Measurements from ENCODE around the gene KCNIP4. TPM values are rescaled to one million over a fixed set of nuclear protein-coding genes. Genes with fewer than 3 reads are reported as not detected.
A peak's percentile ranks its signal among the peaks of the same experiment; 100 is the strongest.

KCNIP4 gene
- total and polyA plus RNA-seq, 2 donors (not counting 3 experiments of a cell fraction or from before 2014, with no cell fraction given), result not detected

GRCh38 chr4:20773144-20773997 lies 1175.2 kb downstream of the KCNIP4 start:
- BruUV-seq (replicated peaks), result no TSS peak
- intact Hi-C loops (cut with micrococcal nuclease), result loop anchor here (1.0 to 10.0 kb wide), 6 partner anchors 161 to 996 kb away; no protein-coding TSS in a partner anchor
- FAIRE-seq, result peak; percentile 88

More at GRCh38 chr4:20773144-20773997, 1175.2 kb downstream of the KCNIP4 start:
- no peaks in the 10 kb centered on the region for H3K79me2 ChIP-seq (ENCODE audit: control insufficient read depth, insufficient read depth, low read length)
- H3K4me2 ChIP-seq (ENCODE audit: insufficient read depth, low read length), result no peak overlapping the region
- dilution Hi-C loops (cut with MboI; ENCODE audit: extremely low pct_ligation_motif_present, low sequenced_read_pairs), result no loop called here
- H3K27ac ChIP-seq (ENCODE audit: insufficient read depth, low read depth, low read length), result peak overlapping the region; percentile 1
- no peak overlapping the region for H3K4me3 ChIP-seq (replicated peaks in 1 of 3; ENCODE audit: insufficient read depth in 1 of 3, low read depth in 1 of 3, low read length in 3 of 3)
- H3K4me1 ChIP-seq (ENCODE audit: control insufficient read depth, extremely low read depth, insufficient read depth, low read length), result peaks cover 15% of the 10 kb centered on the region
- TF ChIP-seq GATA2 (IDR thresholded peaks at IDR 0.05; ENCODE audit: insufficient read depth, insufficient read length, low read depth, low read length) (no peak), CTCF (IDR thresholded peaks at IDR 0.05; ENCODE audit: extremely low read depth in 1 of 2, insufficient read depth in 1 of 2, low read depth in 1 of 2, low read length in 2 of 2) (peak; percentile 63 to 72), MAX (IDR thresholded peaks at IDR 0.05; ENCODE audit: insufficient read depth, insufficient read length) (no peak)
- H3K9me3 ChIP-seq (replicated peaks; ENCODE audit: control insufficient read depth, insufficient read depth, low read length), result no peaks in the 10 kb centered on the region
- H3K9me1 ChIP-seq (replicated peaks; ENCODE audit: control insufficient read depth, extremely low read depth, insufficient read depth, low read length), result no peaks in the 10 kb centered on the region
- ChIA-PET POLR2A (no interaction called here), CTCF (interaction anchor here (0.6 to 6.4 kb wide), 82 partner anchors 9 to 995 kb away, joined by 3 to 133 read pairs (median 4); no protein-coding TSS in a partner anchor)
- H3K9ac ChIP-seq (replicated peaks; ENCODE audit: extremely low read depth, insufficient read depth, low read length), result peak overlapping the region; percentile 32
- no peaks in the 10 kb centered on the region for H3K27me3 ChIP-seq (ENCODE audit: control insufficient read depth in 2 of 2, insufficient read depth in 2 of 2, low read length in 2 of 2)
- no peaks in the 10 kb centered on the region for H3K36me3 ChIP-seq (ENCODE audit: control insufficient read depth in 2 of 2, extremely low read depth in 1 of 2, insufficient read depth in 2 of 2, low read length in 2 of 2)
- peak overlapping the region; percentile 96 for H2AFZ ChIP-seq (ENCODE audit: low read depth, low read length)
- H4K20me1 ChIP-seq (replicated peaks; ENCODE audit: control insufficient read depth, extremely low read depth, insufficient read depth, low read length), result no peaks in the 10 kb centered on the region
- peak; percentile 81 for DNase-seq (ENCODE audit: low read depth, low spot score)

All from endothelial cell of umbilical vein (primary cell).